Keratinocyte (primary cell): ENCODE data around the gene DHRS11.

ENCODE experiments used
- CTCF ChIP-seq, 3 experiments: IDR thresholded peaks in 1 of 3; conservative IDR thresholded peaks in 1 of 3; optimal IDR thresholded peaks in 1 of 3; 2 replicates in 2 of 3; 3 replicates in 1 of 3; pipeline versions ENCODE3 to v1.5.1; 2011; ENCODE audit warnings: low read length in 3 of 3, mild to moderate bottlenecking in 3 of 3, moderate library complexity in 2 of 3, control low read depth in 1 of 3, inconsistent platforms in 1 of 3; ENCODE audit not compliant: insufficient read depth in 2 of 3; ENCODE audit errors: extremely low read depth in 1 of 3
- EZH2 ChIP-seq: IDR thresholded peaks from one replicate; pipeline ENCODE4 v1.6.1; 2012; ENCODE audit warnings: inconsistent platforms, mild to moderate bottlenecking, low read length, moderate library complexity

- TF ChIP-seq CTCF (optimal IDR thresholded peaks at IDR 0.05 in 1 of 3, IDR thresholded peaks at IDR 0.05 in 1 of 3, conservative IDR thresholded peaks at IDR 0.05 in 1 of 3; ENCODE audit: extremely low read depth in 1 of 3, insufficient read depth in 2 of 3, low read length in 3 of 3) (no peak), EZH2 (no peak)
These were observed 17.8 kb downstream of the DHRS11 start for GRCh38 chr17:36609498-36609862.
